Endothelial cell of umbilical vein (primary cell): ENCODE results near the gene HDHD5. TPM values are rescaled to one million over a fixed set of nuclear protein-coding genes. Genes with fewer than 3 reads are reported as not detected.

Source experiments
- BruUV-seq: library from RNA; stranded (reverse); fragments of 400-500 nt; replicated peaks from 2 replicates; lab custom pipeline; 2021; lab: Mats Ljungman, UMichigan
- CTCF ChIA-PET: fragments of 300-600, 350-600 bp; sonication (Branson Sonifier 250); formaldehyde crosslinking; loops from one replicate; lab custom pipeline; 2021; ENCODE audit warnings: antibody characterized with exemption, inconsistent platforms; lab: Charles Lee
- POLR2A ChIA-PET: fragments of 300-600, 350-600 bp; sonication (Branson Sonifier 250); formaldehyde crosslinking; loops from one replicate; lab custom pipeline; 2021; ENCODE audit warnings: antibody characterized with exemption, inconsistent platforms; lab: Charles Lee
- DNase-seq: peaks from one replicate; pipeline ENCODE4 v3.0.0-alpha.2; 2011; ENCODE audit warnings: low read depth, low spot score
- FAIRE-seq: peaks from 2 replicates; lab custom pipeline; 2011; peaks lifted over from hg19 to GRCh38; lab: Jason Lieb, UNC
- H2AFZ ChIP-seq: 2 replicates; pipeline ENCODE4 v1.6.0; 2012; ENCODE audit warnings: low read depth, low read length, control low read depth, inconsistent platforms
- H3K27ac ChIP-seq: 2 replicates; pipeline ENCODE4 v1.5.1; 2011; ENCODE audit warnings: low read depth, mild to moderate bottlenecking, control low read depth, low read length, moderate library complexity; ENCODE audit not compliant: insufficient read depth
- H3K27me3 ChIP-seq, 2 experiments: 2 replicates each; pipeline versions ENCODE4 v1.6.0 to v1.6.1; 2011; ENCODE audit warnings: low read length in 2 of 2, mixed read lengths in 1 of 2; ENCODE audit not compliant: control insufficient read depth in 2 of 2, insufficient read depth in 2 of 2
- H3K36me3 ChIP-seq, 2 experiments: 2 replicates in 1 of 2; 3 replicates in 1 of 2; pipeline ENCODE4 v1.5.1; 2011; ENCODE audit warnings: low read length in 2 of 2, mild to moderate bottlenecking in 1 of 2, moderate library complexity in 1 of 2; ENCODE audit not compliant: control insufficient read depth in 2 of 2, insufficient read depth in 2 of 2; ENCODE audit errors: extremely low read depth in 1 of 2
- H3K4me1 ChIP-seq: 3 replicates; pipeline ENCODE4 v1.5.1; 2011; ENCODE audit warnings: mild to moderate bottlenecking, low read length; ENCODE audit not compliant: control insufficient read depth, insufficient read depth; ENCODE audit errors: extremely low read depth
- H3K4me2 ChIP-seq: 2 replicates; pipeline ENCODE4 v1.6.1; 2011; ENCODE audit warnings: low read length, control low read depth, mixed read lengths; ENCODE audit not compliant: insufficient read depth
- H3K4me3 ChIP-seq, 3 experiments: fragments of 200-600 bp in 1 of 3; sonication (generic), shearing (Covaris generic) in 1 of 3; replicated peaks in 1 of 3; 2 replicates each; pipeline ENCODE4 v1.5.1; 2011 to 2016; ENCODE audit warnings: control low read depth in 3 of 3, low read length in 3 of 3, mild to moderate bottlenecking in 2 of 3, inconsistent platforms in 1 of 3, low read depth in 1 of 3, moderate library complexity in 1 of 3; ENCODE audit not compliant: insufficient read depth in 1 of 3
- H3K79me2 ChIP-seq: 2 replicates; pipeline ENCODE4 v1.6.0; 2012; ENCODE audit warnings: low read length, inconsistent platforms; ENCODE audit not compliant: control insufficient read depth, insufficient read depth
- H3K9ac ChIP-seq: replicated peaks from 2 replicates; pipeline ENCODE3; 2011; ENCODE audit warnings: low read length, control low read depth; ENCODE audit not compliant: insufficient read depth; ENCODE audit errors: extremely low read depth
- H3K9me1 ChIP-seq: replicated peaks from 3 replicates; pipeline ENCODE4 v1.6.0; 2011; ENCODE audit warnings: mild to moderate bottlenecking, low read length; ENCODE audit not compliant: control insufficient read depth, insufficient read depth; ENCODE audit errors: extremely low read depth
- H3K9me3 ChIP-seq: replicated peaks from 2 replicates; pipeline ENCODE4 v1.5.1; 2012; ENCODE audit warnings: low read length, inconsistent platforms; ENCODE audit not compliant: control insufficient read depth, insufficient read depth
- H4K20me1 ChIP-seq: replicated peaks from 2 replicates; pipeline ENCODE3; 2011; ENCODE audit warnings: mild to moderate bottlenecking, low read length; ENCODE audit not compliant: control insufficient read depth, insufficient read depth; ENCODE audit errors: extremely low read depth
- EZH2 ChIP-seq: IDR thresholded peaks from 2 replicates; pipeline ENCODE4 v1.6.1; 2012; ENCODE audit warnings: borderline replicate concordance, low read depth, mild to moderate bottlenecking, moderate library complexity, low read length, inconsistent platforms; ENCODE audit not compliant: severe bottlenecking
- FOS ChIP-seq: IDR thresholded peaks from 2 replicates; pipeline ENCODE4 v1.6.1; 2011; ENCODE audit warnings: mild to moderate bottlenecking, low read length, moderate library complexity, borderline replicate concordance; ENCODE audit not compliant: insufficient read depth
- GATA2 ChIP-seq: IDR thresholded peaks from 2 replicates; pipeline ENCODE4 v1.7.0; 2011; ENCODE audit warnings: low read depth, mild to moderate bottlenecking, moderate library complexity, mixed read lengths, low read length; ENCODE audit not compliant: insufficient read length, insufficient read depth
- JUN ChIP-seq: IDR thresholded peaks from 2 replicates; pipeline ENCODE4 v1.6.1; 2011; ENCODE audit warnings: borderline replicate concordance, low read depth; ENCODE audit not compliant: insufficient read length, insufficient read depth
- MAX ChIP-seq: IDR thresholded peaks from 2 replicates; pipeline ENCODE4 v1.6.1; 2011; ENCODE audit not compliant: insufficient read depth, insufficient read length
- MYC ChIP-seq: IDR thresholded peaks from one replicate; pipeline ENCODE4 v1.6.1; 2011; ENCODE audit warnings: mild to moderate bottlenecking, low read depth, low read length
- POLR2A ChIP-seq: IDR thresholded peaks from 2 replicates; pipeline ENCODE4 v1.6.1; 2012; ENCODE audit warnings: low read depth, mild to moderate bottlenecking, control low read depth, low read length
- POLR2AphosphoS5 ChIP-seq: IDR thresholded peaks from 2 replicates; pipeline ENCODE4 v1.6.1; 2012; ENCODE audit warnings: low read depth, mild to moderate bottlenecking, control low read depth, low read length, moderate library complexity; ENCODE audit not compliant: insufficient read depth
- dilution Hi-C: fragments of 300-500 bp; cut with MboI; formaldehyde crosslinking; loops from one replicate; pipeline ENCODE4 v1.15.0; 2019; ENCODE audit warnings: low sequenced_read_pairs; ENCODE audit not compliant: extremely low pct_ligation_motif_present
- intact Hi-C: fragments of 100-400 bp; cut with micrococcal nuclease; formaldehyde crosslinking; loops from one replicate; pipeline ENCODE4 v1.10.0; 2022
- polyA plus RNA-seq, 4 experiments: library from polyadenylated mRNA; depleted of rRNA in 3 of 4; stranded (reverse) in 3 of 4; unstranded in 1 of 4; fragments of >200 nt; gene quantifications; 2 replicates each; pipeline versions ENCODE4 v1.2.1 to v1.2.3, GENCODE V29; 2011 to 2012; ENCODE audit warnings: missing spikeins in 1 of 4
- total RNA-seq: library from RNA; stranded (reverse); gene quantifications from 2 replicates; pipeline ENCODE4 v1.2.3, GENCODE V29; 2021
- TF ChIP-seq, protein P1 (sequence below), 2 donors: IDR thresholded peaks; 1 replicate in 1 of 2; 2 replicates in 1 of 2; pipeline ENCODE4 v1.5.1; 2011; ENCODE audit warnings: low read length in 2 of 2, mild to moderate bottlenecking in 2 of 2, moderate library complexity in 2 of 2, control low read depth in 1 of 2, inconsistent platforms in 1 of 2, low read depth in 1 of 2; ENCODE audit not compliant: insufficient read depth in 1 of 2; ENCODE audit errors: extremely low read depth in 1 of 2

HDHD5 gene
- total and polyA plus RNA-seq, 2 donors (not counting 3 experiments of a cell fraction or from before 2014, with no cell fraction given) = 28.1 to 54.1 TPM

DNA sequence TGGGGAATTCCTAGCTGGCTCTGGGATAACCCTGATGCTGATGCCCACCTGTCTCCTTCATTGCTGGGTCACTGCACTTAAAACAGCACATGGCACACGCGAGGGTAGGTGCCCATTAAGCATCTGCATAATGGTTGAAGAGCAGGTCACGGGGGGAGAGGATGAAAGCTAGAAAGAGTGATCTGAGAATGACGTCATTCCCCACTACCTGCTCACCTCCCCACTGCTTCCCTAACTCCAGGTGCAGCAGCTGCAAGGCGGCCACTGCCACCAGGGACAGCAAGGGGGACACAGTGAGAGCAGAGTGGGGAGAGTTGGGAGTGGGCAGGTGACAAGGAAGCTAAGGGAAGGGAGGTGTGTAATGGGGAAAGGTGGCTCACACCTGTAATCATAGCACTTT, 33.1 kb upstream of the HDHD5 start:
- no peaks in the 10 kb centered on the region for H3K27me3 ChIP-seq
- H3K36me3 ChIP-seq = no peaks in the 10 kb centered on the region
- H4K20me1 ChIP-seq = no peaks in the 10 kb centered on the region
- no peaks in the 10 kb centered on the region for H3K9me3 ChIP-seq
- TF ChIP-seq POLR2AphosphoS5 (no peak), MYC (no peak), MAX (no peak), JUN (no peak), EZH2 (no peak), FOS (no peak), POLR2A (no peak), GATA2 (no peak)
- TF ChIP-seq, protein P1, sequence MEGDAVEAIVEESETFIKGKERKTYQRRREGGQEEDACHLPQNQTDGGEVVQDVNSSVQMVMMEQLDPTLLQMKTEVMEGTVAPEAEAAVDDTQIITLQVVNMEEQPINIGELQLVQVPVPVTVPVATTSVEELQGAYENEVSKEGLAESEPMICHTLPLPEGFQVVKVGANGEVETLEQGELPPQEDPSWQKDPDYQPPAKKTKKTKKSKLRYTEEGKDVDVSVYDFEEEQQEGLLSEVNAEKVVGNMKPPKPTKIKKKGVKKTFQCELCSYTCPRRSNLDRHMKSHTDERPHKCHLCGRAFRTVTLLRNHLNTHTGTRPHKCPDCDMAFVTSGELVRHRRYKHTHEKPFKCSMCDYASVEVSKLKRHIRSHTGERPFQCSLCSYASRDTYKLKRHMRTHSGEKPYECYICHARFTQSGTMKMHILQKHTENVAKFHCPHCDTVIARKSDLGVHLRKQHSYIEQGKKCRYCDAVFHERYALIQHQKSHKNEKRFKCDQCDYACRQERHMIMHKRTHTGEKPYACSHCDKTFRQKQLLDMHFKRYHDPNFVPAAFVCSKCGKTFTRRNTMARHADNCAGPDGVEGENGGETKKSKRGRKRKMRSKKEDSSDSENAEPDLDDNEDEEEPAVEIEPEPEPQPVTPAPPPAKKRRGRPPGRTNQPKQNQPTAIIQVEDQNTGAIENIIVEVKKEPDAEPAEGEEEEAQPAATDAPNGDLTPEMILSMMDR (IDR thresholded peaks at IDR 0.05; ENCODE audit: extremely low read depth in 1 of 2, insufficient read depth in 1 of 2, low read depth in 1 of 2, low read length in 2 of 2) = no peak
- H2AFZ ChIP-seq = no peak overlapping the region
- intact Hi-C loops (no loop called here), dilution Hi-C loops (no loop called here)
- ChIA-PET POLR2A (no interaction called here), CTCF (interaction anchor here (1.4 to 5.9 kb wide), 4 partner anchors 10 to 310 kb away, joined by 4 to 39 read pairs (median 7); no protein-coding TSS in a partner anchor)
- H3K27ac ChIP-seq = no peak overlapping the region
- no peaks in the 10 kb centered on the region for H3K79me2 ChIP-seq
- FAIRE-seq (no peak), DNase-seq (no peak)
- H3K9me1 ChIP-seq = no peaks in the 10 kb centered on the region
- BruUV-seq = no TSS peak
- no peak overlapping the region for H3K4me3 ChIP-seq
- H3K4me1 ChIP-seq = no peaks in the 10 kb centered on the region
- no peak overlapping the region for H3K9ac ChIP-seq
- no peak overlapping the region for H3K4me2 ChIP-seq
